NK-92 (cell line): Measurements from ENCODE around the gene FGGY.

ENCODE experiments used
- DNase-seq: peaks from one replicate; lab custom pipeline; 2025; ENCODE audit not compliant: unreplicated experiment; lab: John Stamatoyannopoulos, UW

The FGGY gene

DNA sequence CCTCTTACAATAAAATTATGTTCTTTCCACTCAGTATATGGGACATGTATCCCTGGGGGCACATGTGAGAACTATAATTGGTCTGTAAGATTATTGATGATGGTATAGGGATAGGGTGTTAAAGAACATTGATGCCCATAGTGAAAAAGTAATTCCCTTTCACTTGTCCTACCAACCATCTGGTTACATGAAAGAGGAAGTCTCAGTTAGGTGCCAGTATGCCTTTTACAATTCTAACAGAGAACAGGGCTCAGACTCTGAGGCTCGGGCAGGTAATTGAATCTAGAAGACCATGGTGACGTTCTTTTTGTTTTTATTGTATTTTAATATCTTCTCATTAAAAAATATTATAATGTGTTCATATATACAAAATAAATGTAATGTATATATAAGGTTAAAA is 113.6 kb downstream of the FGGY start:
- no peak for DNase-seq

DNA sequence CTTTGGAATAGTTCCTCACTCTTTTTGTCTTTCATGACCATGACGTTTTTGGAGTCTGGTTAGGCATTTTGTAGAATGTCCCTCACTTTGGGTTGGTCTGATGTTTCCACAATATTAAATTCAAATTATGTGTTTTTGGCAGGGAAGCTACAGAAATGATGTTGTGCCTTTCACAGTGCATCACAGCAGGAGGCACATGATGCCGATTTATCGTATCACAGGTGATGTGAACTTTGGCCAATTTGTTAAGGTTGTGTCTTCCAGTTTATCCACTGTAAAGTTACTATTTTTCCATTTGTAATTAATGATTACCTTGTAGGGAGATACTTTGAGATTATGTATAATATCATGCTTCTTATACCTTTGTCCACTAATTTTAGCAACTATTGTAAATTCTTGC is 114.3 kb downstream of the FGGY start:
- DNase-seq, result no peak

DNA sequence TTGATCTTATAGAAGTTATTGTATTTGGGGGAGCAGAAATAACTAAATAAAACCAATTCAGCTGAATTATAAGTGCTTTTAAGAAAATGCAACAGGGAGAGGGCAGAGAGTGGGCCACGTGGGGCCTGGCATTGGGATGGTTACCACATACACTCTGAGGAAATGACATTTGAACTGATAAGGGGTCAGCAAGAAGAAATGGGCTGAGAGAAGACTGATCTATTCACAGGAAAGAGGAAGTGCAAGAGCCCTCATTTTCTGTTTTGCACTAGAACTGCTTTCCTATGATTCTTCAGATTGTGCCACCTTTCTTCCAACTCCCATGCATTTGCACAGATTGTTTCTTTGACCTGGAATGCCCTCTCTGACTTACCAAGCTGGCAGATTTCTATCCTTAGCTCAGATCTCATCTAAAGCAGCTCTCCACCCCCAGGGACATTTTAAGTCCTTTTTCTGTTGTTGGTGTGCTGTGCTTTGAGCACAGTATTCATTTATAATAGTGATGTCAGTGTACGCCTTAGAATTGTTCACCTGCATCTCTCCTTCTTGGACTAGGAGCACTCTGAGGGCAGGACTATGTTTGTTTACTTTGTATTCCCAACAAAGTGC is 115.9 kb downstream of the FGGY start:
- DNase-seq, result no peak

DNA sequence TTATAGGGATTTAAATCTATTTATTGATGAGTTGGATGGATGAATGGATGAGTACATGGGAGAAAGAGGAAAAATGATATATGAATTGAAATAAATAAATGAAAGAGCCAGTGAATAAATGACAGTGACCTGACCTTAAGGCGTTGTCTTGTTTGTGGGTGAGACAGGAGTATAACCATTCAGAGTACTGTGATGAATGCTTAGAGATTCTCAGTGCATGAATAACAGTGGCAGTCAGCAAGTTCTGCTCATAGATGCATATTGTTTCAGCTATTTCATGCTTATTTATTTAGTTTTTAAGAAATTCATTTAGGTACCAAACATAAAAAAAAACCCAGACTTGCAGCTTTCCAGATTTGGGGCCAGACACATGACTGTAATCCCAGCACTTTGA is 116.4 kb downstream of the FGGY start:
- no peak for DNase-seq

DNA sequence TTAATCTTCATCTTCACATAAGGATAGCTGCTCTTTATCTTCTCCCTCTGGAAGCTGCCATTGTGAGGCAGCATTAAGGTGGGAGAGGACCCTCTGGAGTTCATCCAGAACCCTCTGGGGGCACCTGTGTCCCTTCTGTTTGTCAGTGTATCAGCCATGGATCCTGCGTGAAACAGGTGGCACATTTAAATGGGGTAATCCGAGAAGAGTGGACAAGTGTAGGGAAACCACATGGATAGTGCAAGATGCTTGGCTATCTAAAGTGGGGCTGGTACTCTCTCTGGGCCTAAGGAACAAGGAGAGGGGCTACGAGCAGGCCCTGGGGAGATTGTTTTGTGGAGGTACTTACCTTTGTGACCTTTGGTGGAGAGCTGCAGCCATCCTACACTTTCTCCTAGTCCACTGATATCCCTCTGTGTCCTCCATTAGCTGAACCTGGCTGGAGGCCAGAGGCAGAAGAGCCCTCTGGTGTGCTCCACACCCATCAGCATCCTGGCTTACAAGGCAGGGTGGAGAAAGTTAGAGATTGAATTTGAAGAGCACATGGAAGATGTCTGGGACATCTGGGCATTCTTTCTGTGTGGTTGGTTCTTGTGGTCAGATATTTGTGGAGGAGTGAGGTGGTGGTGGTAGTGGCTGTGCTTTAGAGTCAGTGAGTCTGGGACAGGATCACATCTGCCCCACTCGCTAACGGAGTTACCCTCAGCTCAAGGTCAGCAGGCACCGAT is 117.7 kb downstream of the FGGY start:
- DNase-seq, result no peak

DNA sequence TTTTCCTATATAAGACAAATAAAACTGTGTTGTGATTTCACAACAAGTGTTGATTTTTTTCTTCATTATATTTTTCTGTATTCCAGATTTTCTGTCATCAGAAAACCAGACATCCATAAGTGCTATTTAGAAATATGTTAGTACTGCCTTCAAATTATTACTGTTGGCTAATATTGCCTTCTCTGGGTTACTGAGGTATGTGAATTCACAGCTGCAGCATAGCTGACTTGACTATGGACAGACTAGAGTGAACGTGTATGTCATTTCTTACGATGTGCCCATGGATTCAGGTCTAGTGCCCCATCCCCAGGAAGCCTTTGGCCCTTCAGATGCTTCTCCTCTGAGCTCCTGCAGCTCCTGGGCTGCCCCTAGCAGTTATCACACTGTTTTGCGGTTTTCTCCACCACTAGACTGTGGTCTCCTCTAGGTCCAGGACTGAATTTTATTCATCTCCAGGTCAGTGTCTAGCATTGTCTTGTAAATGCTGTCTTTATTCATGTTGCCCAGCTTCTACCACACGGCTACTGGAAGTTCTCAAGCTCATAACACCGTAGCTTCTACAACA is 118.5 kb downstream of the FGGY start:
- DNase-seq, result no peak

DNA sequence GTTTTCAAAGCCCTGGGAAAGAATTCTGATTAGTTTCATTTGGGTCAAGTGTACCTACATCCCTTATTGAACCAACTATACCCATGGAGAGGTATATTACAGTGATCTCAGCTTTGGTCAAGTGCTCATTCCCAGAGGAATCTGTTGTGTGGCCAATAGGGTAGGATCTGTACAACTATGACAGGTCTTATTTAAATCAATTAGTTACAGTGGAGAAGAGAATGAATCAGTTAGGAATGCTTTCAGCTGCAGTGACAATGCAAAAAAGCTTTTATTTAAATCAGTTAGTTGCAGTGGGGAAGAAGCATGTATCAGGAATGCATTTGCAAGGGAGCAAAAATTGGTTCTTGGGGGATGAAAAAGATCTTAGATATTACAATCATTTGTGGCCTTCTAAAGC is 119.0 kb downstream of the FGGY start:
- no peak for DNase-seq

DNA sequence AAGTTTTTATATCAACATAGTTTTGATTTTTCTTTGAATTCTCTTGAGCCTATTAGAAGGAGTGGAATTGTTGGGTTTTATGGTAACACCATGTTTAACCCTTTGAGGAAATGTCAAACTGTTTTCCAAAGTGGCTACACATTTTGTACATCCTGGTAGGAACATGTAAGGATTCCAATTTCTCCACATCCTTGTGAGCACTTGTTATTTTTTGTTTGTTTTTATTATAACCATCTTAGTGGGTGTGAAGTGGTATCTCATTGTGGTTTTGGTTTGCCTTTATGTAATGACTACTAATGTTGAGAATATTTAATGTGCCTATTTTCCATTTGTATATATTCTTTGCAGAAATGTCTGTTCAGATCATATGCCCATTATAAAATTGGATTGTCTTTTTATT is 120.5 kb downstream of the FGGY start:
- no peak for DNase-seq

DNA sequence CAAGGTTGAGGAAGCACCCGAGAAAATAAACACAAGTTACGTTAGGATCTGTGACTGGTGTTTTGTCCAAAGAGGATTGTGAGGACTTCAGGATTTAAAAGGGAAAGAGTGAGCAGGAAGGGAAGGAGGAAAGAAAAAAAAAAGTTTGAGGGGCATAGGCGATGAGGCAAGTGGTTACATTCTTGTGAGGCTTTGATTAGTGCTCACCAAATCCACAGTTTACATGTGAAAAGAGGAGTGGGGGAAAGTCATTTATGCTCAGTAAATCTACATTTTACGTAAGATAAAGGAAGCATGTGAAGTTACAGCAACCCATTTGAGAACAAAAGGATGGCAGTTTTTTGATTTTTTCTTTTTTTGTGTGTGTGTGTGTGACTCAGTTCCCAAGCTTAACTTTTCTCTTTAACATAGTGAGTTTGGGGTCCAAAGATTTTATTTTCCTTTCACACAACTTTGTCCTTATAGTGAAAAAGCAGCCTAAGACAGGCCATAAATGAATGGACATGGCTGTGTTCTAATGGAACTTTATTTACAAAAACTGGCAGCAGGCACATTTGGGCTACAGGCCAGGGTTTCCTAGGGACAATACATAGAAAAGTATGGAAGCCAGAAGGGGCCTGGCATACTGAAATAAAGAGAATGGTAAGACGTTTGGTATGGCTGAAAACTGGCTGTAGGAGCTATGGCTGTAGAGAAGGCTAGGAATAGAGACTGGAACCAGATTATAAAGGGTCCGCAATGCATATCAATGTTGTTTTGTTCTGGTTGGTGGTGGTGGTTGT is 121.7 kb downstream of the FGGY start:
- no peak for DNase-seq

DNA sequence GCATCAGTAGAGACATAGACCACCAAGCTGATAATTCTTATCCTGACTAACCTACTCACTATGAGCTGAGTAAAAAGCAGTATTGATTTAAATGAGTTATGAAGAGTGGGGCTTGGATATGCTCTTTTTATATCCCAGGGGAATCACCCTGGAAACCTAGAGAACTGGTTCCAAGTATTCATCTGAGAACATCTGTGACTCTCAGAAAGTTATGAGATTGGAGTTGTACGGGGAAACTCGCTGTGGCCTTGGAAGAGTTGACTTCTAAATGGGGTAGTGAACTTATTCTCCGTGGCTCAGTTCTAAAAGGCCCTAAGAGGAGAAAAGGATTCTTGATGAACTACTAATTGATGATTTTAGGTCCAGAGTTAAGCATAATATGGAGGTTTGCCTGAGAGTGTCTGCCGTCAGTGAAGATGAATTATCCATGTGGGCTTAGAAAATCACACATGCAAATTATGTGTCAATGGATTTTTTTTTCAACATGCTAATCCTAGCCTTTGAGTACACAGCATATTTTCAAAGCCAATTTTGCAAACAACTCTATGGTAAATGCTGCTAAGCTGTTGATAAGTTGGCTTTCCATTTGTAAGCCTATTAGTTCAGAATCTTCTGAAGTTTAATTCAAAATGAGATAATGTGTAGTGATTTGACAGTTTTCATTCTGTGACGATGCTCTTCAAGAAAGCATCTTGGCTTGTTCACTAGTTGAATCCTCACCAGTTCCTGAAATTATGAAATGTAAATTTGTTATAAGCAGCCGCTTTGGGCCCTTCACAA is 122.7 kb downstream of the FGGY start:
- DNase-seq, result no peak

DNA sequence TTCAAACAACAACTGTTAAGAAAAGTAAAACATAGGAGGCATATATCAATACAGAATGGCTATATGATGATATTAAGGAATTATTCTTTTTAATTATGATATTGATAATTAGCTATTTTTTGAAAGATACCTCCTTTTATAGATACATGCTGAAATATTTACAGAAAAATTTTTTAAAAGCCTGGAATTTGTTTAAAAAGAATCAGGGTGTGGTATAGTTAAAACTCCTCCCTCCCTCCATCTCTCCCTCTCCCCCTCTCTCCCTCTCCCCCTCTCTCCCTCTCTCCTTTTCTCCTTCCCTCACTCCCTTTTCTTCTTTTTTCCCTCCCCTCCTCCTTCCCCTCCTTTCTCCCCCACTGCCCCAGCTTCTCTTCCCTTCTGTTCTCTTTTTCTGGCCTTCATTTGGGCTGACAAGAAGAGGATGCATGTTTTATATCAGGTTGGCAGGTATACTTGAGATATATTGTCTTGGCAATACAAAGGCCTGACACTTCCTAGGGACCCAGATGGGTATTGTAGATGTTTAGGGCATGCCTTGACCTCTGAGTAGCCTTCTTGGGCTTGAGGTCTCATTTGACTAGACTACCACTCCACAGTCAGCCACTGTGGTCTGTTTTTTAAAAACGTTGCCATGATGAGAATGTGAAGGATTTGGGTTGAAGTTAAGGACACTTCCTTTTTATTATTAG is 124.5 kb downstream of the FGGY start:
- no peak for DNase-seq

DNA sequence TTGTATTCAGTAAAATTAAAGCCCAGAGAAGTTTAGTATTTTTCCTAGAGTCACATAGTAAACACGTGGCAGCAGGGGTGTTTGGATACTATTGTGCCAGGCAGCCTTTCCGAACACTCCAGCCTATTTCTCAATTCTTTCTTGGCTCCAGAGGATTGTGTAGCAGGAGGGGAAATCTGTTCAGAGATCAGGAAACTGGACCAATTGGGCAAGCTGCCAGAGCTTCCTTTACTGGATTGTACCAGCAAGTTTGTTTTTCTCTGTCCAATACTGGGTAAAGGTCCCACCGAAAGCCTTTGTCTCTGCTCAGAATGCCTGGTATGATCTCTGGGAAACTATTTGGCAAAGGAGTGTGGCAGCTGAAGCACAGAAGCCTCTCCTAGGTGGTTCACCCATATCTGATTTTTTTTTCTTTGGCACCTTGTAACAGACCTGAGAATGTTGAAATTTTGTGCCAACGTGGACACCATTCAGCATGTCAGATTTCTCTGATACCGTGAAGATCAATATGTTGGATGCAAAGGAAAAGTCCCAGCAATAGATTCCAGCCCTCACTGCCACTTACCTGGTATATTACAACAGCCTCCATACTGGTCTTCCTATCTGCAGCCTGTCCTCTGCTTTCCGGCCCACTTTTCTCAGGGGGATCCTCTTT is 126.2 kb downstream of the FGGY start:
- DNase-seq, result no peak

DNA sequence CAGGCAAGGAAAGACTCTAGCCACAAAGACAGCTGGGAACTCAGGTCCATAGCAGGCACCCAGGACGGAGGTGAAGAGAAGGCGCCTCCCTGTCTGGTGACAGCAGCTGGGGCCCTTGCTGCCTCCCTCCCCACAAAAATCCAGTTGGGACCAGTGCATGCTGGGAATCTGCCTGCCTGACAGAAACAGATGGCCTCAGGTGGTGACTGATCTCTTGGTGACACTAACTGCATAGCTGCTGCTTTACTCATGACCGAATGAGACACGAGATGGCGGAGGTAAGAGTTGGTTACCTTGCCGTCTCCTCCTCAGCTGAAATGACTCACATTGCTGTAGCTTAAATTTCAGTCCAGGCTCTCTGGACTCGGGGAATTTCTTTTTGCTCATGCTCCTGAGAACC is 130.3 kb downstream of the FGGY start:
- DNase-seq, result no peak

DNA sequence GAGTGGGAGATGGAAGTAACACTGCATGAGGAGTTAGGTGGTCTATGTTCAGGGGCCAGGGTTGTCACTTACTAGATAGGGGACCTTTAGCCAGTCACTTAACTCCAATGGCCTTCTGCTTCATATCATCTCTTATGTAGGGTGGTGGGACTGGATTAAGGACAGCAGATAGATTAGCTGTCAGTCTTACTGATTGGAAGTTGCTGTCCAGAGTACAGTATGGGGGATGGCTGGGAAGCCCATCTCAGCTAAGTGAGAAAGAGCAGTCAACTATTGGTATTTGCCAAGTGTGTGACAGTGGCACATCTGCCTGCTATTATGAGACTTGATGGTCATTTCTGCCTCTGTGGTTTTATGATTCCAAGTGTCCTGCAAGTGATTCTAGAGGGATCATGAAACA is 130.9 kb downstream of the FGGY start:
- no peak for DNase-seq

DNA sequence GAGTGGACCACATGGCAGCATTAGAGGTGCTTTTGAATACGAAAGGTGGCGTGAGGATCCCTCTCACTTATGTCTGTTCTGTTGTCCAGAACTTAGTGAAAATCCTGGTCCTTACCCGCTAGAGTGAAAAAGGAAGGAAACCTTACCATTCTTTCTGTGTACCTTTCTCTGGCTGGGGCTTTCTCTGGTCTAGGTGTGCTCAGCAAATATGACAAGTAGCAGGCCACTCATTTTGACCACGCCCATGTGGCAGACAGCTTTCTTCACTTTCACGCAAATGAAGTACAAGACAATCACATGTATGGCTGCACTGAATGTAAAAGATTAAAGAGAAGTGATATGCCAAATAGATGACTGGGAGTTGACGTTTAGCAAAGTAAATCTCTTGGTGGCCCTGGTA is 131.9 kb downstream of the FGGY start:
- no peak for DNase-seq

DNA sequence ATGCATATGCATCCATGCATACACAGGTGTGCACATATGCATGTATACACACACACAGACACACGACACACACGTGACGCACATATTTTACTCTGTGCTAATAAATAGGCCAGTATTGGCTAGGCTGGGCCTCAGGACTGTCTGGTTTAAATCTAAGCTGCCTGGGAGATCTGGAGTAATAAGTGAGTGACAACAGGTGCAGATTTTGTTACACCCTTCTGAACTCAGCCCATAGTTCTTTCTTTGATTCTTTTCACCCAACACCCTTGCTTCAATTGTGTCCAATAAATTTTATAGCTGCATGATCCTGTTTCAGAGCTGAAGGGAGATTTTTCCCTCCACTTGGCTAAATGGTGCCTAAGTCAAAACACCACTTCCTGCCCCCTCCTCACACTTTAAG is 132.8 kb downstream of the FGGY start:
- no peak for DNase-seq

DNA sequence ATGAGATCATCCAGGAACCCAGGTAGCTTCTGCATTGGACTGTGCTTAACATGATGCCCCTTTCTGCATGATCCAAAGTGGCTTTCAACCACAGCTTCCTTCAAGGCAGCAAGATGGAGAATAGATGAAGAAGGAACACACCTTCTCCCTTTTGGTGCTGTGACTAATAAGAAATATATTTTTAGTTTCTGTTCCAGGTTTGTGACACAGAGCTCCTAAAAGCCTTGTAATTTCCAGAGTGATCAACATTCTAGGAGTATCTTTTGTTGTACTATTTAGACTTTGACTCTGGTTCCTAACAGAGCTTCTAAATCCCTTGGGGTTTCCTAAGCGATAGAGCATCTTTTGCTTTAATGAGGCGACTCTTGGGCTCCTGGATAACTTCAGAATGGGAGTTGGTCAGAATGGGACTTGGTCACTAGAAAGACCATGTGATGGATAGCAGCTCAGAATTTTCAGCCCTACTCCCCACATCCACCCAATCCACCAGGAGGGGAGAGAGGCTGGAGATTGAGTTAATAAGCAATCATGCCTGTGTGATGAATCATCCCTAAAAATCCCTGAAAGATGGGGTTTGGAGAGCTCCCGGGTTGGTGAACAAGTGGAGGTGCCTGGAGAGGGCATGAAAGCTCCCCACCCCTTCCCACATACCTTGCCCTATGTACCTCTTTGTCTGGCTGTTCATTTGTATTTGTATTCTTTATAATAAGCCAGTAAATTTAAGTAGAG is 134.8 kb downstream of the FGGY start:
- no peak for DNase-seq

DNA sequence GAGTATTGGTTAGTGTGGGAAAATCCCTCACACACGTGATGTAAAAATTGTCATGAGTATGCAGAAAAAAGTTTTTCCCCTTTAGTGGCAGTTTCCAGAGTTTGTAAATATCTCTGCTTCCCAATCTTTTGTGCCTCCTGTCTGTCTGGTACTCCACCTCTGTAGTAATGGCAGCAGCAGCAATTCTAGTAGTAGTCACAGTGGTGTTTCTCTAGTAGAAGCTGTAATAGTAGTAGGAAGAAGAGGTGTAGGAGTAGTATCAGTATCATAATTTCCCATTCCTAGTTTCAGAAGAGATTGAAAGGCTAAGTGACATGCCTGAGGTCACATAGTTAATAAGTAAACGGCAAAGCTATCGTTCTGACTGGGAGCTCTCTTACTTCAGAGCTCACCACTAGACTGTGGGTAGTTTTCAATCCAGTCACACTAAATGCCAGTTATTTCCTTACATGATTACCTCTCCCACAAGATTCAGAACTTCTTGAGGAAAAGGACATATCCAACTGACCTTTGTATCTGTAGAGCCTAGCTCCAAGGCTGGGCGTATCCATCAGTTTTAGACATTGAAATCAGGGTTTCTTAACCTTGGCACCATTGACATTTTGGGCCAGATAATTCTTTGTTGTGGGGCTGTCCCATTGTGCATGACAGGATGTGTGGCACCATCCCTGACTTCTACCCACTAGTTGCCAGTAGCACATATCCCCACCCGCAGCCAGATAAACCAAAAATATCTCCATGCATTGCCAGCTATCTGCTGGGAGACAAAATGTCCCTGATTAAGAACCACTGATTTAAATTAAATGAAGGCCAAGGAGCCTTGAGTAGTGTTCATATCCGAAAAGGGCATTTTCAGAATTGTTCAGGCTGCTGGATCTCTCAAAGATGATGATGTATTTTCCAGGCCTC is 135.9 kb downstream of the FGGY start:
- DNase-seq, result no peak

DNA sequence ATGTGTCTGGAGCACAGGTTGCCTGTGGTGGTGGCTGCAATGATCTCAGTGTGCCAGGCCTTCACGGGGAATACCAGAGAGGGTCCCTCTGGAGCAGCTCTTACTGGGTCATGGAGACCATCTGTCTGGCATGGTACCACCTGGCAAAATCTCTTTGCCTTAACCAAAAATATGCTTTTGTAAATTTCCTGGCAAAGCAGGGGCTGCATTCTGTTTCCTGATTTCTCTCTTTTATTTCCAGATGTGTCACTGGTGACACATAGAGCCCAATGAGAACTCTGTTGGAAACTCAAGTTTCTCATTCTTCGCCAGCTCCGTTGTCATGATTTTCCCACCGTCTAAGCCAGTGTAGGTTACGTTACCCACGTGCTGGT is 136.5 kb downstream of the FGGY start:
- no peak for DNase-seq
